ENCODE measurements around the gene BICD1. TPM values are rescaled to one million over a fixed set of nuclear protein-coding genes. Genes with fewer than 3 reads are reported as not detected.

BICD1 gene
- total RNA-seq, 4 donors from 2014 or later = 1.5 to 4.5 (median 2.4) TPM

- no peak overlapping the region for H3K4me3 ChIP-seq (ENCODE audit: low read depth, poor library complexity, severe bottlenecking)
- DNase-seq (ENCODE audit: low spot score in 2 of 2) = no peak
- 80 to 89% methylated on average over 2 of the region's 2 CpGs for WGBS, 2 donors
- TF ChIP-seq POLR2A (IDR thresholded peaks at IDR 0.05) = no peak
- TF ChIP-seq, protein P1, sequence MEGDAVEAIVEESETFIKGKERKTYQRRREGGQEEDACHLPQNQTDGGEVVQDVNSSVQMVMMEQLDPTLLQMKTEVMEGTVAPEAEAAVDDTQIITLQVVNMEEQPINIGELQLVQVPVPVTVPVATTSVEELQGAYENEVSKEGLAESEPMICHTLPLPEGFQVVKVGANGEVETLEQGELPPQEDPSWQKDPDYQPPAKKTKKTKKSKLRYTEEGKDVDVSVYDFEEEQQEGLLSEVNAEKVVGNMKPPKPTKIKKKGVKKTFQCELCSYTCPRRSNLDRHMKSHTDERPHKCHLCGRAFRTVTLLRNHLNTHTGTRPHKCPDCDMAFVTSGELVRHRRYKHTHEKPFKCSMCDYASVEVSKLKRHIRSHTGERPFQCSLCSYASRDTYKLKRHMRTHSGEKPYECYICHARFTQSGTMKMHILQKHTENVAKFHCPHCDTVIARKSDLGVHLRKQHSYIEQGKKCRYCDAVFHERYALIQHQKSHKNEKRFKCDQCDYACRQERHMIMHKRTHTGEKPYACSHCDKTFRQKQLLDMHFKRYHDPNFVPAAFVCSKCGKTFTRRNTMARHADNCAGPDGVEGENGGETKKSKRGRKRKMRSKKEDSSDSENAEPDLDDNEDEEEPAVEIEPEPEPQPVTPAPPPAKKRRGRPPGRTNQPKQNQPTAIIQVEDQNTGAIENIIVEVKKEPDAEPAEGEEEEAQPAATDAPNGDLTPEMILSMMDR (IDR thresholded peaks at IDR 0.05) = no peak
- intact Hi-C loops (cut with DNase I; ENCODE audit: low total_unique reads) = no loop called here
Measured at GRCh38 chr12:32135967-32136366, 29.3 kb downstream of the BICD1 start.

GRCh38 chr12:32136404-32136803, 29.8 kb downstream of the BICD1 start:
- intact Hi-C loops (cut with DNase I; ENCODE audit: low total_unique reads) = no loop called here

DNA sequence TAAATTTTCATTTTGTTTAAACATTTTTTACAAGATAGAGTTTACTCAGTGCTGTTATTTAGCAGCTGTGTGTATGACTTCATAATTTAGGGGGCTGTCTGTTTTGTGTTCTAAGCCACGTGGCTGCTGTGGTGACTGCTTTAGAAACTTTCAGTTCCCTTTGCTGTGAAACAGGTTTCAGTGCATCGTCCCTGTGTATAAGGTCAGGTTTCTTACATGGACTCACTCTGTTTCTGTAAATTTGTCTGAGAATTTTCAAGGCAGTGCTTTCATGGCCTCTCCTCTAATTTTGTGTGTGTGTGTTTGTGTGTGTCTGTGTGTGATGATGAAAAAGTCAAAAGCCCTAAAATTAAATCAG, 32.4 kb downstream of the BICD1 start:
- intact Hi-C loops (cut with DNase I; ENCODE audit: low total_unique reads) = no loop called here
- no peak for DNase-seq (ENCODE audit: low spot score in 2 of 2)
- no peak for TF ChIP-seq POLR2A (IDR thresholded peaks at IDR 0.05)
- TF ChIP-seq, protein P1 (IDR thresholded peaks at IDR 0.05) = no peak
- no peak overlapping the region for H3K4me3 ChIP-seq (ENCODE audit: low read depth, poor library complexity, severe bottlenecking)
- WGBS, 2 donors = 31 to 41% methylated on average over 2 of the region's 2 CpGs

More at GRCh38 chr12:32136404-32136803, 29.8 kb downstream of the BICD1 start:
- no peak for DNase-seq (ENCODE audit: low spot score in 2 of 2)
- no peak overlapping the region for H3K4me3 ChIP-seq (ENCODE audit: low read depth, poor library complexity, severe bottlenecking)
- 88 to 94% methylated on average over 4 of the region's 4 CpGs for WGBS, 2 donors
- no peak for TF ChIP-seq POLR2A (IDR thresholded peaks at IDR 0.05)
- TF ChIP-seq, protein P1 (IDR thresholded peaks at IDR 0.05) = no peak

GRCh38 chr12:32140877-32141276, 34.2 kb downstream of the BICD1 start:
- DNase-seq (ENCODE audit: low spot score in 2 of 2) = no peak
- TF ChIP-seq POLR2A (IDR thresholded peaks at IDR 0.05) = no peak
- TF ChIP-seq, protein P1 (IDR thresholded peaks at IDR 0.05) = no peak
- H3K4me3 ChIP-seq (ENCODE audit: low read depth, poor library complexity, severe bottlenecking) = no peak overlapping the region
- 89 to 91% methylated on average over 12 of the region's 12 CpGs for WGBS, 2 donors
- intact Hi-C loops (cut with DNase I; ENCODE audit: low total_unique reads) = no loop called here

GRCh38 chr12:32145096-32145495, 38.4 kb downstream of the BICD1 start:
- intact Hi-C loops (cut with DNase I; ENCODE audit: low total_unique reads) = no loop called here
- TF ChIP-seq POLR2A (IDR thresholded peaks at IDR 0.05) = no peak
- TF ChIP-seq, protein P1 (IDR thresholded peaks at IDR 0.05) = no peak
- no peak for DNase-seq (ENCODE audit: low spot score in 2 of 2)
- no peak overlapping the region for H3K4me3 ChIP-seq (ENCODE audit: low read depth, poor library complexity, severe bottlenecking)
- WGBS, 2 donors = 78 to 97% methylated on average over 1 of the region's 1 CpG
